Suppressor macrophage (primary cell): Measurements from ENCODE around the gene FSIP1.
A peak's percentile ranks its signal among the peaks of the same experiment; 100 is the strongest.

Experiments used
- DNase-seq, 4 experiments: peaks; one replicate each; pipeline ENCODE4 v3.0.0-alpha.2; 2020 to 2022

Gene FSIP1

GRCh38 chr15:39591141-39591895, 191.3 kb downstream of the FSIP1 start:
- no peak for DNase-seq

DNA sequence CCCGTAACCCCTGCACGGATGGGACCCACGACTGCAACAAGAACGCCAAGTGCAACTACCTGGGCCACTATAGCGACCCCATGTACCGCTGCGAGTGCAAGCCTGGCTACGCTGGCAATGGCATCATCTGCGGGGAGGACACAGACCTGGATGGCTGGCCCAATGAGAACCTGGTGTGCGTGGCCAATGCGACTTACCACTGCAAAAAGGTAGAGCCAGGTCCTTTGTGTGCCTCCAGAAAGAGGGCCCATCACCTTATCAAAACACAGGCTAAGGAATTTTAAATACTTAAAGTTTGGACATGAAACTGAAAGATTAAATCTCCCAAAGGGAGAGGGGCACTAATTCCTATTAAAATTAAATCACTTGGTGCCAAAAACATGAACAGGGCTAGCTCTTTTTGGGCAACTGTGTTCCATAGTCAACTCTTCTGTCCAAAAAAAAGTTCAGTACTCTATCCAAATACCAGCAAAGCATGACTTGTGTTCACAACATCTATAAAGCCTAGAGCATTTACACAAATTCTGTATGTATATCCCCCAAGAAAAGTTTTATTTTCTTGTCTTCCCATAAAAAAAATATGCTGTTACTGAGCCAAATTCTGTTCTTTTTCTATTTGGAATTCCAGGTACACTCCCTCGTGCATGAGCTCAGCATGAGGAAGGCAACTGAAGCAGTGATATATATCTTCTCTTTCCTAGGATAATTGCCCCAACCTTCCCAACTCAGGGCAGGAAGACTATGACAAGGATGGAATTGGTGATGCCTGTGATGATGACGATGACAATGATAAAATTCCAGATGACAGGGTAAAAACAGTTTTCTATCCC, 192.6 kb downstream of the FSIP1 start:
- DNase-seq: no peak

- DNase-seq: no peak
Observed at GRCh38 chr15:39589193-39589814, 193.3 kb downstream of the FSIP1 start.

- DNase-seq: no peak
Observed at GRCh38 chr15:39588531-39589192, 194.0 kb downstream of the FSIP1 start.

DNA sequence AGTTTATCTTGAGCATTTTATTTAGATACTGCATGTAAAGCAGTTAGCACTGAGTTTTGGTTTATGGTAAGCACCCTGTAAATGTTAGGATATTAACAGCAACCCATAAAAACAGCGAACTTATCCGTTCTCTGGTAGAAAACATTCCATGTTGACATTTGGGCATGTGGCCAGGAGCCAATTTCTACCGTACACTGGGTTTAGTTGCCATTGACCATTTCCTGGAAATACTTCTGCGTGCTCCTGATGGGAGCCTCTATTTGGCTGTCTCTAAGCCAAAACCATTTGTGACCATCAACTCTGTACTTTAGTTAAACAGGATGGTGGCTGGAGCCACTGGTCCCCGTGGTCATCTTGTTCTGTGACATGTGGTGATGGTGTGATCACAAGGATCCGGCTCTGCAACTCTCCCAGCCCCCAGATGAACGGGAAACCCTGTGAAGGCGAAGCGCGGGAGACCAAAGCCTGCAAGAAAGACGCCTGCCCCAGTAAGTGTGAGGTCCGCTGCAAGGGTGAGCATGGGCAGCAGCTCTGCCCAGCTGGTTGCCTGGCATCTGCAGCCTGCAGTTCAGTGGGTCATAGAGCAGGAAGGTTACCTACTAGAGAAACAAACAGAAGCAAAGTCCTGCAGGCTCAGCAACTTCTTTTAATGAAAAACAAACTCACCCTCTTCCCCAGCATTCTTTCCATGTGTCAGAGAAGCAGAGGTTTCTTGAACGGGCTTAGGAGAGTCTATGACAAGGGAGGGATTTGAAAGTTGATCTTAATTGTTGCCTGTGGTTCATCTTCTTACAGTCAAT, 194.7 kb downstream of the FSIP1 start:
- peak in 1 of 4 experiments; percentile 3 for DNase-seq

DNA sequence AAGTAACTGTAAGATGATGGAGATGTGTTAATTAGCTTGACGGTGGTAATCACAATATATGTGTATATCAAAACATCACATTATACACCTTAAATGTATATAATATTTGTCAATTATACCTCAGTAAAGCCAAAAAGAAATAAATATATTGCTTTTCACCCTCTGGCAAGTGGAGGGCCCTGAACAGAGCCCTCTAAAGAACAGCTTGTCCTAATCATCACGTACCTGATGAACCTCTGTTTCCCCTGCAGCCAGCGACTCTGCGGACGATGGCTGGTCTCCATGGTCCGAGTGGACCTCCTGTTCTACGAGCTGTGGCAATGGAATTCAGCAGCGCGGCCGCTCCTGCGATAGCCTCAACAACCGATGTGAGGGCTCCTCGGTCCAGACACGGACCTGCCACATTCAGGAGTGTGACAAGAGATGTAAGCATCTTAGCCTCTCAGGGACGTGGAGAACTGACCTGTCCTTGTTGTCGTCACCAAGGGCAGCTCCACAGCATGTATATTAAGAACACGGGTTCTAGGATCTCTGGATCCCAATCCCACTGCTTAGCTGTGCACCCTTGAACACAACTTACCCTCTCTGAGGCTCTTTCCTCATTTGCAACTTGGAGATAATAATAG, 195.4 kb downstream of the FSIP1 start:
- no peak for DNase-seq

GRCh38 chr15:39586387-39587095, 196.1 kb downstream of the FSIP1 start:
- no peak for DNase-seq

- DNase-seq: no peak
Observed at GRCh38 chr15:39585871-39586301, 196.8 kb downstream of the FSIP1 start.

GRCh38 chr15:39585389-39585841, 197.2 kb downstream of the FSIP1 start:
- DNase-seq: no peak

- no peak for DNase-seq
Observed at GRCh38 chr15:39584662-39585388, 197.8 kb downstream of the FSIP1 start.

DNA sequence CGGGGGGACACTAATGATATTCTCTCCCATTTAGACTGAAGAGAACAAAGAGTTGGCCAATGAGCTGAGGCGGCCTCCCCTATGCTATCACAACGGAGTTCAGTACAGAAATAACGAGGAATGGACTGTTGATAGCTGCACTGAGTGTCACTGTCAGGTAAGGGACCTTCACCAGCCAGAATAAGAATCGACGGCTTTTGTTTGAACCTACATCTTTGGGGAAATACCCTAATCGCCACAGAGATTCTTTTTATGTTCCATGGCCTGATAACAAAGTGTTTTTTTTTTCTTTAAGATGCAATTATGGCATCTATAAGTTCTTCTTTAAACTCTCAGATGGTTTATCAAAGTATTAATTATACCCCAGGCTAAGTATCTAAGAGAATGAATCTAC, 198.4 kb downstream of the FSIP1 start:
- no peak for DNase-seq

GRCh38 chr15:39583596-39584265, 198.9 kb downstream of the FSIP1 start:
- peak in 2 of 4 experiments; percentile 31 to 34 for DNase-seq

GRCh38 chr15:39582977-39583595, 199.6 kb downstream of the FSIP1 start:
- peak in 1 of 4 experiments; percentile 21 for DNase-seq

GRCh38 chr15:39582286-39582976, 200.2 kb downstream of the FSIP1 start:
- DNase-seq: no peak

GRCh38 chr15:39581793-39582285, 200.8 kb downstream of the FSIP1 start:
- peak in 3 of 4 experiments; percentile 46 to 64 (median 60) for DNase-seq

DNA sequence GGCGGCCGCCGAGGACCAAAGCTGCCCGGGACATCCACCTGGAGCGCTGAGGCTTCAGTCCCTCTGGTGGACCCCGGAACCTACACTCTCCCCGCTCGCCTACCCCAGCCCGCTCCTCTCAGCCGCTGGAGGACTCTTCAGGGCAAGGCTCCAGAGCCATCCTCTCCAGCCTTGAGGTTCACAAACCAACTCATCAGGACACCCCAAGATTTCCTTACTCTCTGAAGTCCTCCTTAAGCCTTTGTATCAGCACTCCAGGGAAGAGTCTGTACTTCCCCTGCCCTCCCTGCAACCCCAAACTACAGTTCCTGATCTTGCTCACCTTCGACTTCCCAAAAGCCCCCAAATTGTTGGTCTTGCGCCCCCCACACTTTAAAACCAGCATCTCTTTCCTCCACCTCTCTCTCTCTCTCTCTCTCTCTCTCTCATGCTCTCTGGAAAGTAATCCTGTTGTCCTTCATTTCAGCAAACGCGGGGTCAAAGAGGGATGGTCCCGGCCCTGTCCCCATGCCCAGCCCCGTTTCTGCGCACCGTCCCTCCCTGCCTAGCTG, 201.3 kb downstream of the FSIP1 start:
- DNase-seq: peak in 1 of 4 experiments; percentile 29

DNA sequence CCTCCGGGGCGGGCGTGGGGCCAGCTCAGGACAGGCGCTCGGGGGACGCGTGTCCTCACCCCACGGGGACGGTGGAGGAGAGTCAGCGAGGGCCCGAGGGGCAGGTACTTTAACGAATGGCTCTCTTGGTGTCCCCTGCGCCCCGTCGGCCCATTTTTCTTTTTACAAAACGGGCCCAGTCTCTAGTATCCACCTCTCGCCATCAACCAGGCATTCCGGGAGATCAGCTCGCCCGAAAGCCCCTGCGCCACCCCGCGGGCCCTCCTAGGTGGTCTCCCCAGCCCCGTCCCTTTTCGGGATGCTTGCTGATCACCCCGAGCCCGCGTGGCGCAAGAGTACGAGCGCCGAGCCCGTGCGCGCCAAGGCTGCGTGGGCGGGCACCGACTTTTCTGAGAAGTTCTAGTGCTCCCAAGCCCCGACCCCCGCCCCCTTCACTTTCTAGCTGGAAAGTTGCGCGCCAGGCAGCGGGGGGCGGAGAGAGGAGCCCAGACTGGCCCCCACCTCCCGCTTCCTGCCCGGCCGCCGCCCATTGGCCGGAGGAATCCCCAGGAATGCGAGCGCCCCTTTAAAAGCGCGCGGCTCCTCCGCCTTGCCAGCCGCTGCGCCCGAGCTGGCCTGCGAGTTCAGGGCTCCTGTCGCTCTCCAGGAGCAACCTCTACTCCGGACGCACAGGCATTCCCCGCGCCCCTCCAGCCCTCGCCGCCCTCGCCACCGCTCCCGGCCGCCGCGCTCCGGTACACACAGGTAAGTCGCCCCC, 202.0 kb downstream of the FSIP1 start, which contains the start of gene THBS1:
TSS of gene THBS1 (plus strand) at position 595 of the 757 bp plus-strand sequence. CDS start 779 bp downstream, outside the sequence.
- DNase-seq: peak; percentile 67 to 81 (median 72)
